Measurements from ENCODE around the gene DPP9. TPM values are rescaled to one million over a fixed set of nuclear protein-coding genes. Genes with fewer than 3 reads are reported as not detected.

DPP9 gene
- total and polyA plus RNA-seq, 2 of the 4 experiments (the other 2 are of a cell fraction) = 12.4 to 33.0 TPM

DNA sequence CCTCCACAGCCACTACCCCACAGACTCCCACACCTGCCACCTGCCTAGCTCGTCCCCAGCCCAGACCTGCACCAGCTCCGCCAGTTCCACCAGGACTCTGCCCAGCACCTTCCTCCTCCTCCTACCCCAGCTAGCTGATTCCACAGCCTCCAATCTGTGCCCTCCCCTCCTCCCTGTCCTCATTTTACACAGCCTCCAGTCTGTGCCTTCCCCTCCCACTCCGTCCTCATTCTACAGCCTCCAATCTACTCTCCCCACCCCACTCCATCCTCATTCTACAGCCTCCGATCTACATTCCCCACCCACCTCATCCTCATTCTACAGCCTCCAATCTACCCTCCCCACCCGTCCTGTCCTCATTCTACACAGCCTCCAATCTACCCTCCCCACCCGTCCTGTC is 60.8 kb downstream of the DPP9 start:
- no TSS peak for BruUV-seq (replicated peaks)
- Histone ChIP-seq H3K56ac (ENCODE audit: extremely low read depth, insufficient read depth, low read length) (no peak overlapping the region), H3K9me3 (ENCODE audit: control insufficient read depth, insufficient read depth, low read length) (no peaks in the 10 kb centered on the region; the same call in 1 of the 2 replicates), H3K9ac (ENCODE audit: low read depth, low read length) (no peak overlapping the region), H3K27ac (ENCODE audit: insufficient read depth, low read length) (no peak overlapping the region), H3K36me3 (ENCODE audit: control insufficient read depth, insufficient read depth, low read length) (peaks cover 62% of the 10 kb centered on the region), H3K79me1 (ENCODE audit: low read depth in 1 of 2, low read length in 2 of 2) (peaks cover 13 to 69% of the 10 kb centered on the region in 2 experiments; a peak in 3 of 4 replicates), H3K23ac (ENCODE audit: low read depth, low read length) (no peak overlapping the region), H2AK5ac (ENCODE audit: low read depth, low read length) (no peak overlapping the region), H3K14ac (replicated peaks; ENCODE audit: low read depth, low read length) (no peak overlapping the region), H2BK15ac (ENCODE audit: low read depth, low read length) (no peak overlapping the region), H3K4me2 (ENCODE audit: low read depth, low read length) (no peak overlapping the region), H4K20me1 (ENCODE audit: insufficient read depth, low read length) (peaks cover 46% of the 10 kb centered on the region), H3K4me1 (ENCODE audit: control insufficient read depth, insufficient read depth, low read length) (no peaks in the 10 kb centered on the region), H3K4me3 (ENCODE audit: insufficient read depth, low read depth, low read length) (no peak overlapping the region), H2BK20ac (ENCODE audit: low read depth, low read length) (no peak overlapping the region), H2BK5ac (ENCODE audit: low read depth, low read length, poor library complexity, severe bottlenecking) (no peak overlapping the region), H3K18ac (ENCODE audit: low read depth, low read length) (no peak overlapping the region), H2BK120ac (ENCODE audit: low read depth, low read length) (no peak overlapping the region), H4K91ac (ENCODE audit: insufficient read depth, low read depth, low read length) (no peak overlapping the region), H4K5ac (ENCODE audit: low read depth, low read length) (no peak overlapping the region), H3K4ac (ENCODE audit: low read depth, low read length) (no peak overlapping the region), H3K9me1 (ENCODE audit: insufficient read depth, low read length) (no peaks in the 10 kb centered on the region), H2AK9ac (replicated peaks; ENCODE audit: low read depth, low read length, poor library complexity) (peak overlapping the region; percentile 5), H4K8ac (ENCODE audit: low read depth in 2 of 2, low read length in 2 of 2) (no peak overlapping the region), H2AFZ (replicated peaks; ENCODE audit: low read length, poor library complexity) (no peak overlapping the region), H3K27me3 (ENCODE audit: control insufficient read depth, insufficient read depth, low read length) (no peaks in the 10 kb centered on the region)
- TF ChIP-seq RCOR1 (IDR thresholded peaks at IDR 0.05; ENCODE audit: insufficient replicate concordance, low read length) (no peak), MXI1 (IDR thresholded peaks at IDR 0.05; ENCODE audit: borderline replicate concordance, low read depth, low read length) (no peak), CHD1 (IDR thresholded peaks at IDR 0.05; ENCODE audit: low read depth, low read length) (no peak), CTCF (conservative IDR thresholded peaks at IDR 0.05; ENCODE audit: low read depth, low read length) (no peak)
- TF ChIP-seq, protein P1, sequence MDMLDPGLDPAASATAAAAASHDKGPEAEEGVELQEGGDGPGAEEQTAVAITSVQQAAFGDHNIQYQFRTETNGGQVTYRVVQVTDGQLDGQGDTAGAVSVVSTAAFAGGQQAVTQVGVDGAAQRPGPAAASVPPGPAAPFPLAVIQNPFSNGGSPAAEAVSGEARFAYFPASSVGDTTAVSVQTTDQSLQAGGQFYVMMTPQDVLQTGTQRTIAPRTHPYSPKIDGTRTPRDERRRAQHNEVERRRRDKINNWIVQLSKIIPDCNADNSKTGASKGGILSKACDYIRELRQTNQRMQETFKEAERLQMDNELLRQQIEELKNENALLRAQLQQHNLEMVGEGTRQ (IDR thresholded peaks at IDR 0.05; ENCODE audit: low read depth, low read length) = no peak
- POLR2A ChIA-PET (ENCODE audit: unreplicated experiment) = no interaction called here
- intact Hi-C loops (cut with micrococcal nuclease) = no loop called here
- ATAC-seq (ENCODE audit: low read depth) (no peak), DNase-seq (no peak)
- in situ Hi-C loops (cut with MboI; ENCODE audit: low sequenced_read_pairs) = no loop called here
- WGBS, 2 experiments (ENCODE audit: extremely low coverage in 2 of 2, insufficient read length in 1 of 2) = 81% methylated on average over 6 of the region's 6 CpGs; no CpG with 5 or more reads in 1 of the 2 experiments
- CTCF ChIA-PET = no interaction called here
- dilution Hi-C loops (cut with HindIII; ENCODE audit: low sequenced_read_pairs, unreplicated experiment) = no loop called here

All from IMR-90 (cell line).